HEK293 (cell line): ENCODE results near the gene ZNF768.
A peak's percentile ranks its signal among the peaks of the same experiment; 100 is the strongest.

Experiments
- CTCF ChIA-PET: fragments of 350-600 bp; formaldehyde crosslinking; extraction: SDS; loops from one replicate; lab custom pipeline; 2021; ENCODE audit warnings: antibody characterized with exemption; lab: Yijun Ruan, JAX
- POLR2A ChIA-PET: fragments of 300-600 bp; formaldehyde crosslinking; extraction: SDS; loops from one replicate; lab custom pipeline; 2020; ENCODE audit warnings: antibody characterized with exemption, inconsistent platforms; lab: Yijun Ruan, JAX
- H3K27ac ChIP-seq: fragments of 200-500 bp; sonication (Bioruptor generic); 2 replicates; pipeline ENCODE4 v1.5.1; 2014; ENCODE audit warnings: low read depth, low read length, control low read depth, inconsistent platforms; ENCODE audit errors: extremely low read depth
- H3K36me3 ChIP-seq, 2 experiments: fragments of 200-500 bp in 1 of 2; sonication (Bioruptor generic) in 1 of 2; 1 replicate in 1 of 2; 2 replicates in 1 of 2; pipeline ENCODE4 v1.5.1; 2014 to 2017; ENCODE audit warnings: inconsistent platforms in 2 of 2, low read length in 2 of 2; ENCODE audit not compliant: control insufficient read depth in 2 of 2, insufficient read depth in 1 of 2
- H3K4me1 ChIP-seq: fragments of 200-500 bp; sonication (Bioruptor generic); 2 replicates; pipeline ENCODE4 v1.5.1; 2014; ENCODE audit warnings: mild to moderate bottlenecking, low read length, inconsistent platforms; ENCODE audit not compliant: control insufficient read depth, insufficient read depth
- H3K4me3 ChIP-seq: 2 replicates; pipeline ENCODE4 v1.5.1; 2011; ENCODE audit warnings: low read depth, mild to moderate bottlenecking, control low read depth, low read length, moderate library complexity
- H3K9me3 ChIP-seq: fragments of 200-500 bp; sonication (Bioruptor generic); 2 replicates; pipeline ENCODE4 v1.5.1; 2014; ENCODE audit warnings: low read depth, low read length, inconsistent platforms; ENCODE audit not compliant: control insufficient read depth, insufficient read depth
- ATF2 ChIP-seq: fragments of 450-650 bp; formaldehyde crosslinking; IDR thresholded peaks from 2 replicates; pipeline ENCODE4 v1.5.1; 2016; ENCODE audit warnings: missing biosample characterization, missing genetic modification characterization, low read depth
- EGR2 ChIP-seq: fragments of 450-650 bp; formaldehyde crosslinking; IDR thresholded peaks from 2 replicates; pipeline ENCODE4 v1.5.1; 2016; ENCODE audit warnings: low read depth, missing biosample characterization, missing genetic modification characterization
- GLI4 ChIP-seq: fragments of 450-650 bp; formaldehyde crosslinking; IDR thresholded peaks from 2 replicates; pipeline ENCODE4 v1.5.1; 2016; ENCODE audit warnings: missing biosample characterization, missing genetic modification characterization
- KLF8 ChIP-seq: fragments of 450-650 bp; formaldehyde crosslinking; IDR thresholded peaks from 2 replicates; pipeline ENCODE4 v1.5.1; 2016; ENCODE audit warnings: missing biosample characterization, missing genetic modification characterization
- OVOL3 ChIP-seq: fragments of 450-650 bp; formaldehyde crosslinking; IDR thresholded peaks from 2 replicates; pipeline ENCODE4 v1.5.1; 2016; ENCODE audit warnings: missing biosample characterization, missing genetic modification characterization
- SP7 ChIP-seq: fragments of 450-650 bp; formaldehyde crosslinking; IDR thresholded peaks from 2 replicates; pipeline ENCODE4 v1.5.1; 2016; ENCODE audit warnings: missing biosample characterization, missing genetic modification characterization
- YY2 ChIP-seq: fragments of 450-650 bp; formaldehyde crosslinking; IDR thresholded peaks from 2 replicates; pipeline ENCODE4 v1.5.1; 2016; ENCODE audit warnings: missing biosample characterization, missing genetic modification characterization
- ZBTB21 ChIP-seq: fragments of 450-650 bp; formaldehyde crosslinking; IDR thresholded peaks from 2 replicates; pipeline ENCODE4 v1.5.1; 2017; ENCODE audit warnings: missing biosample characterization, missing genetic modification characterization
- ZFHX2 ChIP-seq: fragments of 450-650 bp; formaldehyde crosslinking; conservative IDR thresholded peaks from 2 replicates; pipeline ENCODE4 v1.5.1; 2016; ENCODE audit warnings: missing biosample characterization, missing genetic modification characterization
- ZNF133 ChIP-seq: fragments of 450-650 bp; formaldehyde crosslinking; IDR thresholded peaks from 2 replicates; pipeline ENCODE4 v1.5.1; 2016; ENCODE audit warnings: missing biosample characterization, missing genetic modification characterization
- ZNF146 ChIP-seq: fragments of 450-650 bp; formaldehyde crosslinking; IDR thresholded peaks from 2 replicates; pipeline ENCODE4 v1.5.1; 2016; ENCODE audit warnings: missing biosample characterization, missing genetic modification characterization
- ZNF16 ChIP-seq: fragments of 450-650 bp; formaldehyde crosslinking; IDR thresholded peaks from 2 replicates; pipeline ENCODE4 v1.5.1; 2016; ENCODE audit warnings: low read depth, missing biosample characterization, missing genetic modification characterization
- ZNF19 ChIP-seq: fragments of 450-650 bp; formaldehyde crosslinking; IDR thresholded peaks from 2 replicates; pipeline ENCODE4; 2016; ENCODE audit warnings: missing biosample characterization, missing genetic modification characterization, low read depth
- ZNF23 ChIP-seq: fragments of 450-650 bp; formaldehyde crosslinking; IDR thresholded peaks from 2 replicates; pipeline ENCODE4 v1.5.1; 2016; ENCODE audit warnings: missing biosample characterization, missing genetic modification characterization, borderline replicate concordance
- ZNF24 ChIP-seq: fragments of 450-650 bp; formaldehyde crosslinking; IDR thresholded peaks from 2 replicates; pipeline ENCODE4 v1.5.1; 2016; ENCODE audit warnings: missing biosample characterization, missing genetic modification characterization
- ZNF248 ChIP-seq: fragments of 450-650 bp; formaldehyde crosslinking; IDR thresholded peaks from 2 replicates; pipeline ENCODE4 v1.5.1; 2017; ENCODE audit warnings: missing biosample characterization, missing genetic modification characterization
- ZNF292 ChIP-seq: fragments of 450-650 bp; formaldehyde crosslinking; IDR thresholded peaks from 2 replicates; pipeline ENCODE4 v1.5.1; 2016; ENCODE audit warnings: low read depth, missing biosample characterization, missing genetic modification characterization, borderline replicate concordance
- ZNF350 ChIP-seq: fragments of 450-650 bp; formaldehyde crosslinking; IDR thresholded peaks from 2 replicates; pipeline ENCODE4 v1.5.0; 2017; ENCODE audit warnings: missing biosample characterization, mild to moderate bottlenecking, missing genetic modification characterization
- ZNF37A ChIP-seq: fragments of 450-650 bp; IDR thresholded peaks from 2 replicates; pipeline ENCODE4 v1.5.1; 2018; ENCODE audit warnings: missing biosample characterization, missing genetic modification characterization
- ZNF529 ChIP-seq: fragments of 450-650 bp; formaldehyde crosslinking; IDR thresholded peaks from 2 replicates; pipeline ENCODE4 v1.5.1; 2017; ENCODE audit warnings: missing genetic modification characterization, missing biosample characterization; ENCODE audit not compliant: insufficient replicate concordance
- ZNF549 ChIP-seq: fragments of 450-650 bp; IDR thresholded peaks from 2 replicates; pipeline ENCODE4 v1.5.1; 2018; ENCODE audit warnings: missing biosample characterization, missing genetic modification characterization, mild to moderate bottlenecking, inconsistent platforms, moderate library complexity
- ZNF600 ChIP-seq: fragments of 450-650 bp; formaldehyde crosslinking; IDR thresholded peaks from 2 replicates; pipeline ENCODE4 v1.5.1; 2016; ENCODE audit warnings: missing biosample characterization, missing genetic modification characterization
- ZNF664 ChIP-seq: fragments of 450-650 bp; formaldehyde crosslinking; IDR thresholded peaks from 2 replicates; pipeline ENCODE4 v1.5.1; 2016; ENCODE audit warnings: missing biosample characterization, missing genetic modification characterization
- ZNF692 ChIP-seq: fragments of 450-650 bp; formaldehyde crosslinking; IDR thresholded peaks from 2 replicates; pipeline ENCODE4 v1.5.1; 2016; ENCODE audit warnings: missing biosample characterization, missing genetic modification characterization
- ZXDB ChIP-seq: fragments of 450-650 bp; formaldehyde crosslinking; IDR thresholded peaks from 2 replicates; pipeline ENCODE4 v1.5.1; 2016; ENCODE audit warnings: missing biosample characterization, missing genetic modification characterization

The ZNF768 gene

DNA sequence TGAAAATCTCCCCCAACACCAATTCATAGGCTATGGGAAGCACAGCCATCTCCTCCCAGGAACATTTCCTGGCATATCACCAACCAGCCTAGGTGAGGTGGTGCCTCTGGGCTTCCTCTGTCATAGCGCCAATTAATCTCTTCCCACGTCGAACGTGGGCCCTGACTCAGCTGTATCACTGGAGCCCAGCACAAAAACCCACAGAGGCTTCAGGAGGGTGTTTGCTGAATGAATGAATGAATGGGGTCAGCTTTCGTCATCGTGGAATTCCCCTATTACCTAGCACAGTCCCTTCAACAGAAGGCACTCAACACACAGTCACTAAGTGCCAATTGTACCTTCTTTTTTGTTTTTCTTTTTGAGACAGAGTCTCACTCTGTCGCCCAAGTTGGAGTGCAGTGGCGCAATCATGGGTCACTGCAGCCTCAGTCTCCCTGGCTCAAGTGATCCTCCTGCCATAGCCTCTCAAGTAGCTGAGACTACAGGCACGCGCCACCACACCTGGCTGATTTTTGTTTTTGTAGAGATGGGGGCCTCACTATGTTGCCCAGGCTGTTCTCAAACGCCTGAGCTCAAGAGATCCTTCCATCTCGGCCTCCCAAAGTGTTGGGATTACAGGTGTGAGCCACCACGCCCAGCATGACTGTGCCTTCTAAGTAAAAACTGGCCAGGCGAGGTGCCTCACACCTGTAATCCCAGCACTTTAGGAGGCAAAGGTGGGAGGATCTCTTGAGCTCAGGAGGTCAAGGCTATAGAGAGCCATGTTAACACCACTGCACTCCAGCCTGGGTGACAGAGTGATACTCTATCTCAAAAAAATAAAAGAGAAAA, 41.0 kb upstream of the ZNF768 start:
- no peak overlapping the region for H3K4me3 ChIP-seq
- peaks cover 2% of the 10 kb centered on the region; the same call in 1 of the 2 replicates for H3K4me1 ChIP-seq
- H3K27ac ChIP-seq, result no peak overlapping the region
- TF ChIP-seq ZFHX2 (tag by site-specific recombination) (peak; percentile 66), EGR2 (tag by site-specific recombination) (peak; percentile 77), ZNF529 (peak; percentile 1), ZNF24 (tag by site-specific recombination) (peak; percentile 85), ZNF133 (peak; percentile 67), ZNF248 (tag by site-specific recombination) (no peak), ZNF37A (tag by site-specific recombination) (no peak), ZNF292 (tag by site-specific recombination) (0 out of 2 replicates have a peak, but pooled peaks have one; percentile 5)
- ChIA-PET CTCF (interaction anchor here (1.1 to 1.5 kb wide), 2 partner anchors 32 to 48 kb away, joined by 4 read pairs; partner anchors contain the start of gene ZNF747), POLR2A (interaction anchor here (0.5 to 1.3 kb wide), 5 partner anchors 9 to 1596 kb away, joined by 3 to 6 read pairs (median 5); partner anchors contain the start of gene ZNF764)
- H3K9me3 ChIP-seq, result no peaks in the 10 kb centered on the region
- no peaks in the 10 kb centered on the region for H3K36me3 ChIP-seq

- ChIA-PET CTCF (interaction anchor here (0.5 to 2.1 kb wide), 6 partner anchors 16 to 117 kb away, joined by 3 to 8 read pairs (median 4); partner anchors contain the start of gene ZNF747), POLR2A (interaction anchor here (0.9 to 1.3 kb wide), 2 partner anchors 9 to 17 kb away, joined by 3 to 7 read pairs; no protein-coding TSS in a partner anchor)
- peaks cover 2% of the 10 kb centered on the region; the same call in 1 of the 2 replicates for H3K4me1 ChIP-seq
- TF ChIP-seq ZXDB (tag by site-specific recombination) (no peak), ZNF16 (peak; percentile 88), SP7 (tag by site-specific recombination) (no peak)
- no peak overlapping the region for H3K27ac ChIP-seq
- no peaks in the 10 kb centered on the region for H3K9me3 ChIP-seq
- no peak overlapping the region for H3K4me3 ChIP-seq
- no peaks in the 10 kb centered on the region for H3K36me3 ChIP-seq
Observed at GRCh38 chr16:30566531-30566930, 40.2 kb upstream of the ZNF768 start.

- CTCF ChIA-PET, result interaction anchor here (0.5 to 2.1 kb wide), 6 partner anchors 16 to 717 kb away, joined by 3 to 8 read pairs (median 4); no protein-coding TSS in a partner anchor
- no peak for TF ChIP-seq ATF2 (tag by site-specific recombination)
- peak; percentile 55 for TF ChIP-seq ZNF600
- H3K9me3 ChIP-seq, result no peaks in the 10 kb centered on the region
- H3K36me3 ChIP-seq, result no peaks in the 10 kb centered on the region
- H3K27ac ChIP-seq, result no peak overlapping the region
- peaks cover 2% of the 10 kb centered on the region; the same call in 1 of the 2 replicates for H3K4me1 ChIP-seq
- POLR2A ChIA-PET, result interaction anchor here (0.6 to 1.4 kb wide), 5 partner anchors 9 to 52 kb away, joined by 3 to 7 read pairs (median 3); no protein-coding TSS in a partner anchor
- no peak overlapping the region for H3K4me3 ChIP-seq
Observed at GRCh38 chr16:30565984-30566383, 39.6 kb upstream of the ZNF768 start.

DNA sequence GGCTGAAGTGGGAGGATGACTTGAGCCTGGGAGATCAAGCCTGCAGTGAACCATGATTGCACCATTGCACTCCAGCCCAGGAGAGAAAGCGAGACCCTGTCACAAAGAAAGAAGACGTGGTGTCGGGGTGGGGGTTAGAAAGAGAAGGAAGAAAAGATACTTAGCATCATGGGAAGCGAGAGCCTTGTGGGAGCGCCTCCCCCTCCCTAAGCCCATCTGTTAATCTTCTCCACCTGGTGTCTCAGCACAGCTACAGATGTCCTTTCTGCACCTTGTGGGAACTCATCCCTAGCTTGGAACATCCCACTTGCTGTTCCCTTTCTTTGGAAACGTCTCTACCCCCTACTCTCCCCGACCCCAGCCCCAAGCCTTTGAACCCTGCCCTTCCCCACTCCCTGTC, 39.2 kb upstream of the ZNF768 start:
- CTCF ChIA-PET, result interaction anchor here (0.7 to 2.1 kb wide), 4 partner anchors 31 to 717 kb away, joined by 3 to 8 read pairs (median 4); no protein-coding TSS in a partner anchor
- H3K4me1 ChIP-seq, result no peaks in the 10 kb centered on the region
- no peaks in the 10 kb centered on the region for H3K9me3 ChIP-seq
- no peak overlapping the region for H3K27ac ChIP-seq
- no peaks in the 10 kb centered on the region for H3K36me3 ChIP-seq
- POLR2A ChIA-PET, result interaction anchor here (0.6 to 1.4 kb wide), 4 partner anchors 8 to 53 kb away, joined by 3 to 7 read pairs (median 3); no protein-coding TSS in a partner anchor
- H3K4me3 ChIP-seq, result no peak overlapping the region
- no peak for TF ChIP-seq YY2 (tag by site-specific recombination)
- no peak for TF ChIP-seq GLI4
- TF ChIP-seq OVOL3, result no peak
- TF ChIP-seq ZNF350 (tag by site-specific recombination), result no peak
- no peak for TF ChIP-seq ZNF664 (tag by site-specific recombination)
- no peak for TF ChIP-seq ZNF23
- TF ChIP-seq ZBTB21 (tag by site-specific recombination), result no peak
- TF ChIP-seq ZNF549 (tag by site-specific recombination), result no peak
- TF ChIP-seq EGR2 (tag by site-specific recombination), result no peak
- TF ChIP-seq KLF8 (tag by site-specific recombination), result no peak
- no peak for TF ChIP-seq ZNF24 (tag by site-specific recombination)
- TF ChIP-seq ZNF692, result no peak
- no peak for TF ChIP-seq ZNF146 (tag by site-specific recombination)
- no peak for TF ChIP-seq ZNF19 (tag by site-specific recombination)
